SU-DHL-6 (cell line): ENCODE data around the gene COQ10B.

Source experiments
- H2AFZ ChIP-seq: fragments of 200-600 bp; sonication (generic); 2 replicates; pipeline ENCODE4 v1.6.1; 2014; ENCODE audit warnings: low read depth, mild to moderate bottlenecking, moderate library complexity, mixed read lengths, antibody characterized with exemption, low read length; ENCODE audit not compliant: severe bottlenecking
- H3F3A ChIP-seq: fragments of 200-600 bp; shearing (Covaris generic); 2 replicates; pipeline ENCODE4 v1.6.0; 2016; ENCODE audit warnings: antibody characterized with exemption, mild to moderate bottlenecking; ENCODE audit not compliant: insufficient read depth
- H3K27ac ChIP-seq: fragments of 200-600 bp; sonication (generic); 2 replicates; pipeline ENCODE4 v1.5.1; 2016; ENCODE audit warnings: low read depth, mild to moderate bottlenecking, low read length, moderate library complexity, mixed read lengths
- H3K27me3 ChIP-seq: fragments of 200-600 bp; sonication (generic), shearing (Covaris generic); 2 replicates; pipeline ENCODE4 v1.6.0; 2014; ENCODE audit warnings: mild to moderate bottlenecking, low read length
- H3K36me3 ChIP-seq: fragments of 200-600 bp; sonication (generic); 2 replicates; pipeline ENCODE4 v1.6.1; 2014; ENCODE audit warnings: mild to moderate bottlenecking, low read length, mixed read lengths
- H3K4me2 ChIP-seq: fragments of 300-600, 200-600 bp; shearing (Covaris generic), sonication (generic); 2 replicates; pipeline ENCODE4 v1.6.0; 2014; ENCODE audit warnings: low read length, low read depth, mild to moderate bottlenecking; ENCODE audit not compliant: poor library complexity, severe bottlenecking
- H3K4me3 ChIP-seq: fragments of 200-600 bp; sonication (generic); 2 replicates; pipeline ENCODE4 v1.5.1; 2014; ENCODE audit warnings: antibody characterized with exemption, low read length, mild to moderate bottlenecking, mixed read lengths; ENCODE audit not compliant: insufficient read depth, poor library complexity, severe bottlenecking
- H3K79me2 ChIP-seq: fragments of 200-600 bp; sonication (generic); 2 replicates; pipeline ENCODE4 v1.6.1; 2014; ENCODE audit warnings: mild to moderate bottlenecking, low read length, moderate library complexity; ENCODE audit not compliant: insufficient read depth
- H3K9ac ChIP-seq: fragments of 200-600 bp; sonication (generic); 2 replicates; pipeline ENCODE4 v1.7.0; 2014; ENCODE audit warnings: mild to moderate bottlenecking, low read length
- H3K9me2 ChIP-seq: fragments of 200-600 bp; sonication (generic); replicated peaks from 2 replicates; pipeline ENCODE4 v1.6.1; 2014; ENCODE audit warnings: low read length; ENCODE audit not compliant: insufficient read depth
- H3K9me3 ChIP-seq: fragments of 200-600 bp; sonication (generic); 2 replicates; pipeline ENCODE4 v1.6.1; 2014; ENCODE audit warnings: low read length, mixed read lengths; ENCODE audit not compliant: insufficient read depth
- H4K20me1 ChIP-seq: fragments of 200-600 bp; sonication (generic); 2 replicates; pipeline ENCODE4 v1.6.1; 2014; ENCODE audit warnings: low read depth, mild to moderate bottlenecking, antibody characterized with exemption, low read length, moderate library complexity, mixed read lengths
- EZH2phosphoT487 ChIP-seq: fragments of 200-600 bp; sonication (generic), shearing (Covaris generic); conservative IDR thresholded peaks from 2 replicates; pipeline ENCODE4 v1.6.1; 2018; ENCODE audit warnings: mild to moderate bottlenecking, antibody characterized with exemption, low read length, moderate library complexity, mixed read lengths
- TF ChIP-seq, protein P1 (sequence below): fragments of 200-600 bp; sonication (generic); IDR thresholded peaks from one replicate; pipeline ENCODE4 v1.5.1; 2017; ENCODE audit warnings: antibody characterized with exemption, mild to moderate bottlenecking, low read length, moderate library complexity; ENCODE audit not compliant: insufficient read depth, poor library complexity, severe bottlenecking

COQ10B gene

DNA sequence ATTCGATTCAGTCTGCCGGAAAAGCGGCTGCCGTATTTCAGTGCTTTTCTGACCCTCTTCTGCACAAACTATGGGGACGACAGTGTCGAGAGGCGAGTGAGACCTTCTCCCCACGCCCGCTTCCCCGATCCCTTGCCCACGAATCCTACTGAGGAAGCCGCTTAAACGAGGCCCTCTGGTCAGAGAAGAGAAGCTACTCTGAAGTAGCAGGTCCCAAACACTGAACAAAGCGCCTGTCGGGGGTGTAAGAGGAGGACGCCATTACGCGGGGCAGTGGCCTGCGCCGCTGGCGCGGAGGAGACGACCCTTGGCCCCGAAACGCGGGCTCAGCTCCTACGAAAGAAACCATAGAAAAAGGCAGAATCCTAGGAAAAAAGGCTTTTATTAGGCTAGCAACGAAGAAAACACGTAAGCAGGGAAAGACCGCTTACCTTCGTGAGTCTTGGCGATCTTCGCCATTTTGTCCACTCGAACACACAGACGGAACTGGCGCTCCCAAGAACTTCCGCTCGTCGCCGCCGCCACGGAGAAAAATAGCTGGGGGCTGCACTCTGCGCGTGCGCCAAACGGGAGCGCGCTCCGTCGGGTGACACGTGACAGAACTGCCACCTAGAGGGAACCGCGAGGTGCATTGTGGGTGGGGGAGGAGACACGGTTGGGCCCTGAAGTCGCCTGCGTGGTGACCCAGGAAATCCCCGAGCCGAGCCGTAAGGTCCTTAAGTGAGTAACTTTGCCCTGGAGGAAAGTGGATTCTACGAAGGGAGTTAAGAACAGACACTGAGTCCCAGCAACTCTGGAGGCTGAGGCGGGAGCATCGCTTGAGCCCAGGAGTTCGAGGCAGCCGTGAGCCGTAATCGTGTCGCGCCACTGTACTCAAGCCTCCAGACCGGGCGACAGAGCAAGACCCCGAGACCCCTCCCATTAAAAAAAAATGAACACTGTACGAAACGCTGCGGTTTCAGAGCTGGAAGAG lies 18.5 kb upstream of the COQ10B start, which contains the start of gene SF3B1:
Gene SF3B1 (minus strand): TSS at position 488 of the 973 bp plus-strand sequence. CDS start 29 bp downstream, at position 459.
- peaks cover 30% of the 10 kb centered on the region for H4K20me1 ChIP-seq
- H3F3A ChIP-seq = no peaks in the 10 kb centered on the region
- H3K9ac ChIP-seq = peak within 1 kb of the TSS; percentile 93
- no peaks in the 10 kb centered on the region for H3K9me3 ChIP-seq
- peak within 1 kb of the TSS; percentile 70 for H3K27ac ChIP-seq
- no peak for TF ChIP-seq EZH2phosphoT487
- TF ChIP-seq, protein P1, sequence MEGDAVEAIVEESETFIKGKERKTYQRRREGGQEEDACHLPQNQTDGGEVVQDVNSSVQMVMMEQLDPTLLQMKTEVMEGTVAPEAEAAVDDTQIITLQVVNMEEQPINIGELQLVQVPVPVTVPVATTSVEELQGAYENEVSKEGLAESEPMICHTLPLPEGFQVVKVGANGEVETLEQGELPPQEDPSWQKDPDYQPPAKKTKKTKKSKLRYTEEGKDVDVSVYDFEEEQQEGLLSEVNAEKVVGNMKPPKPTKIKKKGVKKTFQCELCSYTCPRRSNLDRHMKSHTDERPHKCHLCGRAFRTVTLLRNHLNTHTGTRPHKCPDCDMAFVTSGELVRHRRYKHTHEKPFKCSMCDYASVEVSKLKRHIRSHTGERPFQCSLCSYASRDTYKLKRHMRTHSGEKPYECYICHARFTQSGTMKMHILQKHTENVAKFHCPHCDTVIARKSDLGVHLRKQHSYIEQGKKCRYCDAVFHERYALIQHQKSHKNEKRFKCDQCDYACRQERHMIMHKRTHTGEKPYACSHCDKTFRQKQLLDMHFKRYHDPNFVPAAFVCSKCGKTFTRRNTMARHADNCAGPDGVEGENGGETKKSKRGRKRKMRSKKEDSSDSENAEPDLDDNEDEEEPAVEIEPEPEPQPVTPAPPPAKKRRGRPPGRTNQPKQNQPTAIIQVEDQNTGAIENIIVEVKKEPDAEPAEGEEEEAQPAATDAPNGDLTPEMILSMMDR = no peak
- peak within 1 kb of the TSS; percentile 90 for H3K4me3 ChIP-seq
- no peaks in the 10 kb centered on the region for H3K9me2 ChIP-seq
- H3K79me2 ChIP-seq = peaks cover 50% of the 10 kb centered on the region
- 0 out of 2 replicates have a peak, but pooled peaks cover 4% of the 10 kb centered on the region for H3K36me3 ChIP-seq
- no peaks in the 10 kb centered on the region for H3K27me3 ChIP-seq
- H3K4me2 ChIP-seq = peak within 1 kb of the TSS; percentile 89
- peak within 1 kb of the TSS; percentile 73 for H2AFZ ChIP-seq

DNA sequence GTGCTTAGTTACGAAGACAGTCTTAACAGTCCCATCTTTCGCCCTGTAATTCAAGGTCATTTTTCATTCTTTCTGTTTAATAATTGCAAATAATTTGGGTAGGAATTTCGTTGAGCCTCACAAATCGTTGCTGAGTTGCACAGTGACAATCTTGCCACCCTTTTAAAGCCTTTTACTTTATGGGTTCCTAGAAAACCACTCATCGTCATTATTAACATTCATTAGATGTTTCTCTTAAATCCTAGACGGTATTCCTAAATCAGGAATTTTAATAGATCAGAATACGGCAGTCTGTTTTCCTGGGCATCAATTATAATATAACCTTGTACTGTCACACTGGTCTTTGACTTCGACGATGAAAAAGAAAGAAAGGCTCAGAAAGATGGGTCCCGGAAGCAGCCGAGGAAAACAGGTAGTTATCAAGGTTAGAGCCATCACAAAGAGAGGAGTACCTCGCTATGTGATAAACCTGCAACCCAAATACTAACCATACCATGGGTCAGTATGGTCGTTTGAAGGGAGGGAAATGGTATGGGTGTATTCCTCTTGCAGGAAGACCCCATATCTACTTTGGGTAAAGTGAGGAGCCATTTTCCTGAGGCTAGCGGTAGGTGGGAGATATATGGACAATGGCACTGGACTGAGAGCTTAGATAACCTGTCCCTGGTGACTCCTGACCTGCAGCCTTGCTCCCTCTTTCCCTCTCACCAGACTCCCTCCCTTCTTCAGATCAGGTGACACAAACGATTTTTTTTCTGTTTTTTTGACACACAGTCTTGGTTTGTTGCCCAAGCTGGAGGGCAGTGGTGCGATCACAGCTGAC lies 17.5 kb upstream of the COQ10B start:
- peak overlapping the region; percentile 57 for H3K27ac ChIP-seq
- no peaks in the 10 kb centered on the region for H3F3A ChIP-seq
- H2AFZ ChIP-seq = peak overlapping the region; percentile 73
- peak overlapping the region; percentile 93 for H3K9ac ChIP-seq
- H3K79me2 ChIP-seq = peaks cover 40% of the 10 kb centered on the region
- no peaks in the 10 kb centered on the region for H3K9me3 ChIP-seq
- H3K36me3 ChIP-seq = no peaks in the 10 kb centered on the region
- TF ChIP-seq, protein P1 = no peak
- TF ChIP-seq EZH2phosphoT487 = no peak
- no peaks in the 10 kb centered on the region for H3K9me2 ChIP-seq
- H3K27me3 ChIP-seq = no peaks in the 10 kb centered on the region
- H3K4me3 ChIP-seq = peak overlapping the region; percentile 78
- H4K20me1 ChIP-seq = peaks cover 25% of the 10 kb centered on the region; the same call in 1 of the 2 replicates
- H3K4me2 ChIP-seq = peak overlapping the region; percentile 83

DNA sequence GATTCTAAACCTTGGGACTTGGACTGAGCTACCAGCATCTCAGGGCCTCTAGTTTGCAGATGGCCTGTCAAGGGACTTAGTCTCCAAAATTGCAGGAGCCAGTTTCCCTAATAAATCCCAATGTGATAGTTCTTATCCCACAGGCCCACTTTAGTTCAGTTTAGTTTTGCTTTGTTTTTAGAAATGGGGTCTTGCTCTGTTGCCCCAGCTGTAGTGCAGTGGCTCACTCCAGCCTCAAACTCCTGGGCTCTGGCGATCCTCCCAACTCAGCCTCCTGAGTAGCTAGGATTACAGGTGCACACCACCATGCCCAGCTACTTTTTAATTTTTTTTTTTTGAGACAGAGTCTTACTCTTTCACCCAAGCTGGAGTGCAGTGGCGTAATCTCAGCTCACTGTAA lies 16.0 kb upstream of the COQ10B start:
- Histone ChIP-seq H3F3A (no peaks in the 10 kb centered on the region), H3K4me2 (no peak overlapping the region), H4K20me1 (peaks cover 13% of the 10 kb centered on the region; the same call in 1 of the 2 replicates), H3K9me2 (no peaks in the 10 kb centered on the region), H3K9me3 (no peaks in the 10 kb centered on the region), H2AFZ (no peak overlapping the region), H3K4me3 (no peak overlapping the region), H3K9ac (no peak overlapping the region), H3K36me3 (no peaks in the 10 kb centered on the region), H3K27ac (no peak overlapping the region), H3K79me2 (peaks cover 25% of the 10 kb centered on the region), H3K27me3 (no peaks in the 10 kb centered on the region)
- no peak for TF ChIP-seq EZH2phosphoT487
- TF ChIP-seq, protein P1 = no peak
